Trophoblast cell (in vitro differentiated cells and primary cell): ENCODE results near the gene NF1.

Experiments
- DNase-seq, 2 donors: peaks; one replicate each; pipeline ENCODE4 v3.0.0-alpha.2; 2016
- H2AFZ ChIP-seq: 2 replicates; pipeline ENCODE4 v1.6.1; 2013; ENCODE audit warnings: low read length, moderate library complexity, mild to moderate bottlenecking; ENCODE audit not compliant: insufficient read depth, poor library complexity
- H2AK5ac ChIP-seq: 2 replicates; pipeline ENCODE4 v1.6.1; 2013; ENCODE audit warnings: mild to moderate bottlenecking, low read length
- H2BK120ac ChIP-seq: 2 replicates; pipeline ENCODE4 v1.6.1; 2013; ENCODE audit warnings: low read length, mild to moderate bottlenecking, moderate library complexity; ENCODE audit not compliant: insufficient read depth, poor library complexity
- H2BK12ac ChIP-seq: 2 replicates; pipeline ENCODE4 v1.6.1; 2013; ENCODE audit warnings: mild to moderate bottlenecking, low read length, moderate library complexity
- H2BK5ac ChIP-seq: 2 replicates; pipeline ENCODE4 v1.6.1; 2013; ENCODE audit warnings: low read length, low read depth, moderate library complexity, mild to moderate bottlenecking; ENCODE audit not compliant: poor library complexity
- H3K14ac ChIP-seq: 2 replicates; pipeline ENCODE4 v1.6.1; 2013; ENCODE audit warnings: mild to moderate bottlenecking, low read length
- H3K18ac ChIP-seq: 2 replicates; pipeline ENCODE4 v1.6.1; 2013; ENCODE audit warnings: mild to moderate bottlenecking, low read length
- H3K23ac ChIP-seq: 2 replicates; pipeline ENCODE4 v1.6.1; 2013; ENCODE audit warnings: low read length
- H3K27ac ChIP-seq: 2 replicates; pipeline ENCODE4 v1.5.1; 2013; ENCODE audit warnings: low read depth, mild to moderate bottlenecking, inconsistent platforms, low read length, moderate library complexity
- H3K27me3 ChIP-seq: 2 replicates; pipeline ENCODE4 v1.6.1; 2013; ENCODE audit warnings: inconsistent platforms, mild to moderate bottlenecking, low read length, moderate library complexity; ENCODE audit not compliant: insufficient read depth
- H3K36me3 ChIP-seq, 2 experiments: 1 replicate in 1 of 2; 2 replicates in 1 of 2; pipeline ENCODE4 v1.6.1; 2013; ENCODE audit warnings: low read length in 2 of 2, mild to moderate bottlenecking in 2 of 2, moderate library complexity in 1 of 2; ENCODE audit not compliant: insufficient read depth in 2 of 2, control insufficient read depth in 1 of 2
- H3K4ac ChIP-seq: 2 replicates; pipeline ENCODE4 v1.6.1; 2013; ENCODE audit warnings: low read depth, mild to moderate bottlenecking, low read length, moderate library complexity
- H3K4me1 ChIP-seq, 2 experiments: 1 replicate in 1 of 2; 2 replicates in 1 of 2; pipeline ENCODE4 v1.6.1; 2013; ENCODE audit warnings: low read length in 2 of 2, mild to moderate bottlenecking in 2 of 2, moderate library complexity in 1 of 2; ENCODE audit not compliant: insufficient read depth in 2 of 2, control insufficient read depth in 1 of 2
- H3K4me2 ChIP-seq: 2 replicates; pipeline ENCODE4 v1.6.1; 2013; ENCODE audit warnings: inconsistent platforms, mild to moderate bottlenecking, low read length, moderate library complexity
- H3K4me3 ChIP-seq: 2 replicates; pipeline ENCODE4 v1.5.1; 2013; ENCODE audit warnings: mild to moderate bottlenecking, low read depth, low read length, inconsistent platforms
- H3K79me1 ChIP-seq: one replicate; pipeline ENCODE4 v1.6.1; 2013; ENCODE audit warnings: low read length
- H3K79me2 ChIP-seq: 2 replicates; pipeline ENCODE4 v1.6.1; 2013; ENCODE audit warnings: low read length, mild to moderate bottlenecking; ENCODE audit not compliant: control insufficient read depth, insufficient read depth, poor library complexity
- H3K9ac ChIP-seq: 2 replicates; pipeline ENCODE4 v1.6.1; 2013; ENCODE audit warnings: mild to moderate bottlenecking, low read length
- H3K9me3 ChIP-seq: 2 replicates; pipeline ENCODE4 v1.6.1; 2013; ENCODE audit warnings: low read depth, mild to moderate bottlenecking, control low read depth, inconsistent platforms, low read length; ENCODE audit not compliant: insufficient read depth
- H4K12ac ChIP-seq: 2 replicates; pipeline ENCODE4 v1.6.1; 2013; ENCODE audit warnings: low read depth, mild to moderate bottlenecking, low read length, moderate library complexity
- H4K8ac ChIP-seq: 2 replicates; pipeline ENCODE4 v1.6.1; 2013; ENCODE audit warnings: low read depth, mild to moderate bottlenecking, low read length, moderate library complexity
- H4K91ac ChIP-seq: one replicate; pipeline ENCODE4 v1.6.1; 2013; ENCODE audit warnings: low read depth, mild to moderate bottlenecking, low read length, moderate library complexity
- WGBS: extraction: QIAGEN DNeasy Blood & Tissue Kit; methylation state at CpG from one replicate; pipeline ENCODE4 v1.1.7; 2013; ENCODE audit warnings: missing lambda C conversion rate; ENCODE audit not compliant: insufficient read length, insufficient coverage; ENCODE audit errors: extremely low coverage; 5-methylcytosine and 5-hydroxymethylcytosine counted together

Gene NF1

DNA sequence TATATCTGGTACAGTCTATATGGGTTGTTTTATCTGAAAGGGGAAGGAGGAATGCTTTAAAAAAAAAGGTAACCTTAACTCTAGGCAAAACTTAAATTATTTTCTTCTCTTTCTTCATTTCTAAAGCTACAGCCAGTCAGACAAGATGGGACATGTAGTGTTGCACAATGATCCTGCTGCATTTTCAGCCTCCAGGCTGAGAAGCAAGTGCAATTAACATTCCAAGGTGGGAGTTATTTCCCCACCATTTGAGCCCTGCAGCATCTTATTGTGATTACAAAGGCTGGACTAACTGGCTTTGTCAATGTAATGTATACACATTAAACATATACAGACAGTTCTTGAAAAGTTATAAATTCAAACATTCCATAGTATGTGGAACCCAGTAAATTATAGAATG is 22.6 kb upstream of the NF1 start:
- Histone ChIP-seq H3K27ac (peak overlapping the region; percentile 88), H3K79me1 (peaks cover 17% of the 10 kb centered on the region), H2AK5ac (no peak overlapping the region), H4K12ac (no peak overlapping the region), H4K8ac (no peak overlapping the region), H3K79me2 (no peaks in the 10 kb centered on the region), H3K18ac (no peak overlapping the region), H3K27me3 (no peaks in the 10 kb centered on the region), H3K23ac (no peak overlapping the region), H2BK5ac (no peak overlapping the region), H3K4me3 (no peak overlapping the region), H2BK12ac (no peak overlapping the region), H3K14ac (no peak overlapping the region), H2BK120ac (no peak overlapping the region), H3K4me2 (peak overlapping the region; percentile 43), H3K36me3 (no peaks in the 10 kb centered on the region), H3K4ac (no peak overlapping the region), H3K9ac (no peak overlapping the region), H2AFZ (no peak overlapping the region), H4K91ac (no peak overlapping the region), H3K9me3 (no peaks in the 10 kb centered on the region), H3K4me1 (peaks cover 16 to 21% of the 10 kb centered on the region in 2 experiments)
- peak; percentile 91 to 98 for DNase-seq

GRCh38 chr17:31073411-31073810 is 21.4 kb upstream of the NF1 start:
- Histone ChIP-seq H3K79me1 (peaks cover 17% of the 10 kb centered on the region), H3K36me3 (no peaks in the 10 kb centered on the region)
- no peak for DNase-seq

DNA sequence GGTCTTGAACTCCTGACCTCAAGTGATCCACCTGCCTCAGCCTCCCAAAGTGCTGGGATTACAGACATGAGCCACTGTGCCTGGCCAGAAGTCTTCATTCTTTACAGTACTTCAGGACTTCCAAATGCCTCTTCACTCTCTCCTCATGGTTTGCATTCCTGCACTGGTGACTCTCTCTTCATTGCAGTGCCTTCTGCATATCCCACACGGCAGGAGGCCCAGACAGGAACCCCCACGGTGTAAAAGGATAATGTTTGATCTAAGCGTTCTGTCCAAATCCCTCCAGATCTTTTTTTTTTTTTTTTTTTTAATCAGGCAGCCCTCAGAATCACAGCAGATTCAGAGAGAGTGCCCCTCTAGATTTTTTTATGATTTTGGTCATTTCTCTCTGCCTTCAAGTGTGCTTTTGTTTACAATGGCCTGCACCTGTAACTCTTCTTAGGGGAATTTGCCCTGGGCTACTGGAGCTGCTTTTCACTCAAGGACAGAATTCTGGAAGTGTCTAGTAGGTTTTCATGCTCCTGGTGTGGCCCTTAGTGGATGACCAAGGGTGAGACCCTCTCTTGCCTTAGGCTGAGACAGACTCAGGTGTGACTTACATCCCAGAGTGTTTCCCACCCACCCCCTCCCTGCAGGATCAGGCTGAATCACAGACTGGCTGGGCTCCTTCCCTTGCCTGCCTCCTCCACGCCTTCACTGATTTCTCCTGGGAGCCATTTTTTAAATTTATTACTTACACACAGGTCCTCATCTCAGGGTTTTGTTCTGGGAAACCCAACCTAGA is 19.8 kb upstream of the NF1 start:
- Histone ChIP-seq H3K36me3 (no peaks in the 10 kb centered on the region), H3K27ac (no peak overlapping the region), H3K79me1 (peaks cover 17% of the 10 kb centered on the region), H3K27me3 (no peaks in the 10 kb centered on the region), H3K4me2 (no peak overlapping the region), H4K12ac (no peak overlapping the region), H3K23ac (no peak overlapping the region), H3K79me2 (no peaks in the 10 kb centered on the region), H3K4me1 (peaks cover 15 to 16% of the 10 kb centered on the region in 2 experiments), H2AFZ (no peak overlapping the region), H2BK120ac (no peak overlapping the region), H2BK5ac (no peak overlapping the region), H2BK12ac (no peak overlapping the region), H4K91ac (no peak overlapping the region), H3K4ac (no peak overlapping the region), H3K18ac (no peak overlapping the region), H3K14ac (no peak overlapping the region), H3K9me3 (no peaks in the 10 kb centered on the region), H3K9ac (no peak overlapping the region), H4K8ac (no peak overlapping the region), H2AK5ac (no peak overlapping the region), H3K4me3 (no peak overlapping the region)
- no CpG with 5 or more reads among the region's 4 CpGs for WGBS
- peak; percentile 78 to 84 for DNase-seq

More at GRCh38 chr17:31073411-31073810, 21.4 kb upstream of the NF1 start:
- Histone ChIP-seq H3K14ac (peak overlapping the region; percentile 18), H3K4me2 (no peak overlapping the region), H2BK120ac (peak overlapping the region; percentile 96), H3K27me3 (no peaks in the 10 kb centered on the region), H3K4me3 (no peak overlapping the region), H4K8ac (peak overlapping the region; percentile 57), H3K4ac (peak overlapping the region; percentile 67), H2BK5ac (peak overlapping the region; percentile 61), H3K18ac (peak overlapping the region; percentile 28), H2BK12ac (peak overlapping the region; percentile 99), H4K91ac (peak overlapping the region; percentile 64), H3K9ac (no peak overlapping the region), H3K4me1 (peaks cover 16 to 18% of the 10 kb centered on the region in 2 experiments), H2AFZ (no peak overlapping the region), H4K12ac (peak overlapping the region; percentile 8), H3K9me3 (no peaks in the 10 kb centered on the region), H3K79me2 (no peaks in the 10 kb centered on the region), H3K27ac (no peak overlapping the region), H2AK5ac (peak overlapping the region; percentile 31), H3K23ac (no peak overlapping the region)
- no CpG with 5 or more reads among the region's 4 CpGs for WGBS

DNA sequence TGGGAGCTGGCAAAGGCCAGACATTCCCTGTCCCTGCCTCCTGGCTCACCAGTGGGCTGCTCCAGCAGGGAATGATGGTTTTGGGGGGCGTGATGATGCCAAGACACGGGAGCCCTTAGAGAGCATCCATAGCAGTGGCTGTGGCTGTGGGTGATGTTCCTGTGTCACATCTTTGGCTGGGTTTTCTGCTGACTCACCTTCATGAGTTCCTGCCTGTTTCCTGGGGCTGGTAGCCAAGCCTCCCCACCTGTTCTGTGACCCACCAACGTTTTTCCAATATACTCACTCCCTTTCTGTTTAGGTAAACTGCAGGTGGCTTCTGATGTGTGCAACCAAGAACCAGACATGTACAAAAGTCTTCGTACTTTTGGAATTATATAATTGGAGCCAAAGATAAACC is 16.5 kb upstream of the NF1 start:
- no peak overlapping the region for H4K12ac ChIP-seq
- no peak overlapping the region for H3K4me2 ChIP-seq
- no peak overlapping the region for H2BK120ac ChIP-seq
- H4K91ac ChIP-seq: no peak overlapping the region
- H3K4me3 ChIP-seq: no peak overlapping the region
- no peak overlapping the region for H3K27ac ChIP-seq
- no peak overlapping the region for H4K8ac ChIP-seq
- no peak overlapping the region for H3K23ac ChIP-seq
- WGBS: no CpG with 5 or more reads among the region's 4 CpGs
- DNase-seq: no peak
- H3K18ac ChIP-seq: no peak overlapping the region
- no peaks in the 10 kb centered on the region for H3K27me3 ChIP-seq
- H3K4me1 ChIP-seq: peaks cover 6 to 9% of the 10 kb centered on the region in 2 experiments
- H3K4ac ChIP-seq: no peak overlapping the region
- no peaks in the 10 kb centered on the region for H3K36me3 ChIP-seq
- no peak overlapping the region for H2AFZ ChIP-seq
- H3K79me1 ChIP-seq: peaks cover 6% of the 10 kb centered on the region
- H3K9me3 ChIP-seq: no peaks in the 10 kb centered on the region
- H2BK12ac ChIP-seq: no peak overlapping the region
- no peak overlapping the region for H2AK5ac ChIP-seq
- H3K79me2 ChIP-seq: no peaks in the 10 kb centered on the region
- H3K9ac ChIP-seq: no peak overlapping the region
- H3K14ac ChIP-seq: no peak overlapping the region
- H2BK5ac ChIP-seq: no peak overlapping the region
